ENCODE measurements around the gene ONECUT2.

ONECUT2 gene

DNA sequence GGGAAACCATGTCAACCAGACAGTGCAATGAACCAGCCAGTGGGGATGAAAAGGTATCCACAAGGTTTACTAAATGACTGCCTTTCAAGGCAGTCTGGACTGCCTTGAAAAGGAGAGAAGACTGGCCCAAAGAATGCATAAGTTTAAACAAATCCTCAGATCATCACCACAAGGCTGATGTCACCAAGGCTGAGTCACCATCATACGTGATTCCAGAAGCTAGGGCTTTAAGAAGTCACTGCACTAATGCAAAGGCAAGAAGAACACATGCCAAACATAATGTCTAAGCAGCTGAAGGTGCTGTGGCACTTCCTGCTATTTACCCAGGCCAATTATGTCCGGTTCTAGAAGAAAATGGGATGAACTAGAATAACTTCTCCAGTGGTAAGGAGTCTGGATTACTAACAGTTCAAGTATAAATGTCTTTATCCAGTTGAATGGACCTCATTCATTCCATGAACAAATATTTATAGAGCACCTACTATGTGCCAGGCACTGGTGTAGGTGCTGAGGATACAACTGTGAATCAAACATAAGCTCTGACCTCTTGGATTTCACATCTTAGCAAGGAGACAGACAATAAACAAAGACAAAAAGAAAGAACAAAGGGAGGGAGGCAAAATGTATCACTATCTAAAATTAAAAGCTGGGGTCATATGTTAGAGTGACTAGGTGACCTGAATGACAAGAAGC, 37.6 kb upstream of the ONECUT2 start:
- H3K4me2 ChIP-seq (ENCODE audit: low read length) = no peak overlapping the region
- no peaks in the 10 kb centered on the region for H4K20me1 ChIP-seq (ENCODE audit: insufficient read depth, low read length)
- H3K36me3 ChIP-seq (replicated peaks; ENCODE audit: low read depth, low read length) = no peaks in the 10 kb centered on the region
- H3K9me3 ChIP-seq (ENCODE audit: insufficient read depth, low read length) = peaks cover 6% of the 10 kb centered on the region; the same call in 1 of the 2 replicates
- H3K4me1 ChIP-seq (ENCODE audit: low read length) = peaks cover 2% of the 10 kb centered on the region; the same call in 1 of the 2 replicates
- H3K4me3 ChIP-seq (ENCODE audit: low read length) = no peak overlapping the region
- no peak overlapping the region for H3K27ac ChIP-seq (ENCODE audit: low read length)
- no peak overlapping the region for H3K9ac ChIP-seq (ENCODE audit: low read length)
- no peak overlapping the region for H2AFZ ChIP-seq (ENCODE audit: low read depth, low read length)
- no peak for TF ChIP-seq CTCF (IDR thresholded peaks at IDR 0.05; ENCODE audit: low read depth, low read length)
- no peak for TF ChIP-seq EZH2phosphoT487 (IDR thresholded peaks at IDR 0.05; ENCODE audit: low read depth)
- H3K79me2 ChIP-seq (ENCODE audit: low read length) = no peaks in the 10 kb centered on the region
- H3K27me3 ChIP-seq (ENCODE audit: low read depth, low read length) = no peaks in the 10 kb centered on the region; the same call in 1 of the 2 replicates

- H4K20me1 ChIP-seq (ENCODE audit: insufficient read depth, low read length) = no peaks in the 10 kb centered on the region
- H3K4me3 ChIP-seq (ENCODE audit: low read length) = no peak overlapping the region
- H3K27ac ChIP-seq (ENCODE audit: low read length) = no peak overlapping the region
- TF ChIP-seq CTCF (IDR thresholded peaks at IDR 0.05; ENCODE audit: low read depth, low read length) (no peak), EZH2phosphoT487 (IDR thresholded peaks at IDR 0.05; ENCODE audit: low read depth) (no peak)
- H3K36me3 ChIP-seq (replicated peaks; ENCODE audit: low read depth, low read length) = no peaks in the 10 kb centered on the region
- no peak overlapping the region for H2AFZ ChIP-seq (ENCODE audit: low read depth, low read length)
- no peaks in the 10 kb centered on the region for H3K79me2 ChIP-seq (ENCODE audit: low read length)
- no peak overlapping the region for H3K9ac ChIP-seq (ENCODE audit: low read length)
- no peak overlapping the region for H3K4me2 ChIP-seq (ENCODE audit: low read length)
- H3K9me3 ChIP-seq (ENCODE audit: insufficient read depth, low read length) = peaks cover under 1% of the 10 kb centered on the region
- H3K4me1 ChIP-seq (ENCODE audit: low read length) = peaks cover 3% of the 10 kb centered on the region; the same call in 1 of the 2 replicates
- H3K27me3 ChIP-seq (ENCODE audit: low read depth, low read length) = no peaks in the 10 kb centered on the region; the same call in 1 of the 2 replicates
Observed at GRCh38 chr18:57404345-57404744, 30.8 kb upstream of the ONECUT2 start.

DNA sequence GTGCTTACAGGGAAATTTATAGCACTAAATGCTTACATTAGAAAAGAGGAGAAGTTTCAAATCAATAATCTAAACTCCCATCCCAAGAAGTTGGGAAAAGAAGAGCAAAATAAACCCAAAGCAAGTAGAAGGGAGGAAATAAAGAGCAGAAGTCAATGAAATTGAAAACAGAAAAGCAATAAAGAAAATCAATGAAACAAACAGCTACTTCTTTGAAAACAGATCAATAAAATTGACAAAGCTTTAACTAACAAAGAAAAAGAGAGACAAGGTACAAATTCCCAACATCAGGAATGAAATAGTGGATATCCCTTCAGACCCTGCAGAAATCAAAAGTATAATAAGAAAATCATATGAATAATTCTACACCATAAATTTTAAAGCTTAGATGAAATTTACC, 25.5 kb upstream of the ONECUT2 start:
- Histone ChIP-seq H3K27me3 (ENCODE audit: low read depth, low read length) (no peaks in the 10 kb centered on the region), H3K36me3 (replicated peaks; ENCODE audit: low read depth, low read length) (no peaks in the 10 kb centered on the region), H3K4me3 (ENCODE audit: low read length) (no peak overlapping the region), H3K4me1 (ENCODE audit: low read length) (peaks cover 13% of the 10 kb centered on the region), H3K9ac (ENCODE audit: low read length) (no peak overlapping the region), H2AFZ (ENCODE audit: low read depth, low read length) (no peak overlapping the region), H3K9me3 (ENCODE audit: insufficient read depth, low read length) (peaks cover 6% of the 10 kb centered on the region; the same call in 1 of the 2 replicates), H4K20me1 (ENCODE audit: insufficient read depth, low read length) (no peaks in the 10 kb centered on the region), H3K79me2 (ENCODE audit: low read length) (no peaks in the 10 kb centered on the region), H3K27ac (ENCODE audit: low read length) (no peak overlapping the region), H3K4me2 (ENCODE audit: low read length) (no peak overlapping the region)
- no peak for TF ChIP-seq CTCF (IDR thresholded peaks at IDR 0.05; ENCODE audit: low read depth, low read length)

DNA sequence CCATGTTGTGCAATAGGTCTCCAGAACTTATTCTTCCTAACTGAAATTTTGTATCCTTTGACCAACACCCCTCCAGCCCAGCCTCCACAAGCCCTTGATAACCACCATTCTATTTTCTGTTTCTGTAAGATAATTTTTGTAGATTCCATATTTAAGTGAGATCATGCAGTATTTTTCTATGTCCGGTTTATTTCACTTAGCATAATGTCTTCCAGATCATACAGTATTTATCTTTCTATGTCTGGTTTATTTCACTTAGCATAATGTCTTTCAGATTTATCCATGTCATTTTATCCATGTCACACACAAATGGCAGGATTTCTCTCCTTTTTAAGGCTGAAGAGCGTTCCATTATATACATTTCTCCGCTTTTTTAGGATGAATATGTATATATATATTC, 24.4 kb upstream of the ONECUT2 start:
- no peaks in the 10 kb centered on the region for H4K20me1 ChIP-seq (ENCODE audit: insufficient read depth, low read length)
- H3K4me3 ChIP-seq (ENCODE audit: low read length) = no peak overlapping the region
- no peak overlapping the region for H3K4me2 ChIP-seq (ENCODE audit: low read length)
- H3K9me3 ChIP-seq (ENCODE audit: insufficient read depth, low read length) = peaks cover 6% of the 10 kb centered on the region; the same call in 1 of the 2 replicates
- H3K36me3 ChIP-seq (replicated peaks; ENCODE audit: low read depth, low read length) = no peaks in the 10 kb centered on the region
- no peak overlapping the region for H2AFZ ChIP-seq (ENCODE audit: low read depth, low read length)
- H3K27me3 ChIP-seq (ENCODE audit: low read depth, low read length) = no peaks in the 10 kb centered on the region
- H3K9ac ChIP-seq (ENCODE audit: low read length) = no peak overlapping the region
- H3K79me2 ChIP-seq (ENCODE audit: low read length) = no peaks in the 10 kb centered on the region
- peaks cover 13% of the 10 kb centered on the region for H3K4me1 ChIP-seq (ENCODE audit: low read length)
- TF ChIP-seq EZH2phosphoT487 (IDR thresholded peaks at IDR 0.05; ENCODE audit: low read depth) (no peak), CTCF (IDR thresholded peaks at IDR 0.05; ENCODE audit: low read depth, low read length) (no peak)
- no peak overlapping the region for H3K27ac ChIP-seq (ENCODE audit: low read length)
